Prostate gland (tissue), 2 donors: ENCODE results near the gene LTBP2.

Experiments used
- POLR2A ChIP-seq: fragments of 450-650 bp; IDR thresholded peaks from one replicate; pipeline ENCODE4 v1.6.1; 2016; ENCODE audit warnings: antibody characterized with exemption, mild to moderate bottlenecking
- POLR2AphosphoS5 ChIP-seq: sonication (generic); formaldehyde crosslinking; IDR thresholded peaks from one replicate; pipeline ENCODE4 v1.6.1; 2017; ENCODE audit warnings: antibody characterized with exemption
- TF ChIP-seq, protein P1 (sequence below), 4 experiments: fragments of 200-600 bp in 2 of 4; fragments of 450-650 bp in 2 of 4; sonication (generic) in 2 of 4; IDR thresholded peaks; 1 replicate in 3 of 4; 2 replicates in 1 of 4; pipeline ENCODE4 v1.5.1; 2016 to 2019; ENCODE audit warnings: antibody characterized with exemption in 4 of 4, mild to moderate bottlenecking in 2 of 4, moderate library complexity in 2 of 4

DNA sequence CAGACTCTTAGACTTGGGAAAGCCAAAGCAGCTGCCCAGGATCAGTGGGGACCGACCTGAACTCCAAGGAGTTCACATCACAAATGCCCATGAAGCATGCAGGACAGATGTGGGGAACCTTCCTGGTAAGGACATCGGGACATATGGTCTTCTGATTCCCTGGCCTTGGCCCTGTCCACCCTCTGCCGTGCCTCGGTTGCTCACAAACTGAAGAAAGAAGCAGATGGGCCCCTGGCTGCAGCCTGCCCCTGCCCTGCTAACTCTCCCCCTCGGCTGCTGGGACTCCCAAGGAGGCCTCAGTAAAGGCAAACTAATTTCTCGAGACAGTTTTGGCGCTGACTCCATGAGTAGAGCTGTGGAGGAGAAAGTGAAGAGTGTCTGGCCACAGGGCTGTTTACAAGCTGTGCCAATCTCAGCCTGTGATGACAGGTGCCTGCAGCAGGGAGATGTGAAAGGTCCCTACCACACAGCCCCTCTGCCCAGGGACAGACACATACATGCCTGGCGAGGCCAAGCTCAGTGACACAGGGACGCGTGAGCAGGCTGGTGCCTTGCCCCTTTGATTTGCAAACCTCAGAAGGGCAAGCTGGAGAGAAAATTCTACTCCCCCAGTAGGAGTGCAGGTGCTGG, 69.9 kb downstream of the LTBP2 start:
- TF ChIP-seq POLR2A: no peak
- no peak for TF ChIP-seq POLR2AphosphoS5
- TF ChIP-seq, protein P1, sequence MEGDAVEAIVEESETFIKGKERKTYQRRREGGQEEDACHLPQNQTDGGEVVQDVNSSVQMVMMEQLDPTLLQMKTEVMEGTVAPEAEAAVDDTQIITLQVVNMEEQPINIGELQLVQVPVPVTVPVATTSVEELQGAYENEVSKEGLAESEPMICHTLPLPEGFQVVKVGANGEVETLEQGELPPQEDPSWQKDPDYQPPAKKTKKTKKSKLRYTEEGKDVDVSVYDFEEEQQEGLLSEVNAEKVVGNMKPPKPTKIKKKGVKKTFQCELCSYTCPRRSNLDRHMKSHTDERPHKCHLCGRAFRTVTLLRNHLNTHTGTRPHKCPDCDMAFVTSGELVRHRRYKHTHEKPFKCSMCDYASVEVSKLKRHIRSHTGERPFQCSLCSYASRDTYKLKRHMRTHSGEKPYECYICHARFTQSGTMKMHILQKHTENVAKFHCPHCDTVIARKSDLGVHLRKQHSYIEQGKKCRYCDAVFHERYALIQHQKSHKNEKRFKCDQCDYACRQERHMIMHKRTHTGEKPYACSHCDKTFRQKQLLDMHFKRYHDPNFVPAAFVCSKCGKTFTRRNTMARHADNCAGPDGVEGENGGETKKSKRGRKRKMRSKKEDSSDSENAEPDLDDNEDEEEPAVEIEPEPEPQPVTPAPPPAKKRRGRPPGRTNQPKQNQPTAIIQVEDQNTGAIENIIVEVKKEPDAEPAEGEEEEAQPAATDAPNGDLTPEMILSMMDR (IDR thresholded peaks at IDR 0.05): no peak
